Pulmonary artery endothelial cell (primary cell): ENCODE results near the gene HOXD1. TPM values are rescaled to one million over a fixed set of nuclear protein-coding genes. Genes with fewer than 3 reads are reported as not detected.

ENCODE experiments used
- DNase-seq: peaks from one replicate; pipeline ENCODE4 v3.0.0-alpha.2; 2011; ENCODE audit warnings: low read depth, low spot score
- total RNA-seq: library from RNA; depleted of rRNA; stranded (reverse); fragments of >200 nt; gene quantifications from 2 replicates; pipeline ENCODE4 v1.2.3, GENCODE V29; 2014

HOXD1 gene
- total RNA-seq, 1 donor from 2014 or later: 0.07 TPM

DNA sequence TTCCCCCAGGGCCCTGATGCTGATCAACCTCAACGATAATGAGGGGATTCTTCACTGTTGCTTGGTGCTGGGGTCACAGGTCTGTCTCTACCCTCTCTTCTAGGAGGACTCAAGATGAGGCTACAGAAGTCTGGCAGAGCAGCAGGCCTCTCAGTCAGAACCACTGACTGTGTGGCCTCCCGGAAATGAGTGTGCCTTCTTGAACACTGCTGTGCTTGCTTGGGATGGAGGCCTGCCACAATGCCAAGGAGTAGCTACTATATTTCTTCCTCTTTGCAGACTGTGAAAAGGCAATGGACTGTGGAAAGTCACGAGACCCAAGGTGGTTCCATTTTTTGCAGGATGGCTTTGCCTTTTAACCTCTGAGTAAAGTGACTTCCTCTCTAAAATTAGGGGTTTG is 5.8 kb upstream of the HOXD1 start:
- no peak for DNase-seq

DNA sequence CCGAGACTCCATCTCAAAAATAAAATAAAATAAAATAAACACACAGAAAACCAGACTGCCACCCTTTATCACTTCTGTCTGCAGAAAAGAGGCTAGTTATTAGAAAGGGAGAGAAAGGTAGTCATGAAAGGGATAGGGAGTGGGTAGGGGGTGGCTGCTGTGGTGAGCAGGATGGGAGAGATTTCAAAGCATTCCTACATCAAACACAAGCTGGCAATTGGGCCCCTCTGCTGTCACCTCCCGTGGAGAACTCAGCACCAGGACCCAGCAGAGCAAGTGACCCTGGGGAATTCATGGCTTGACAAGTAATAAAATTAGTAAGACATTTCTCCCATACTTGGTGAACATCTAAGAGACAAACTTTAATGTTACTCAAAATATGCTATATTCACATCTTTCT is 3.7 kb upstream of the HOXD1 start:
- DNase-seq: no peak

DNA sequence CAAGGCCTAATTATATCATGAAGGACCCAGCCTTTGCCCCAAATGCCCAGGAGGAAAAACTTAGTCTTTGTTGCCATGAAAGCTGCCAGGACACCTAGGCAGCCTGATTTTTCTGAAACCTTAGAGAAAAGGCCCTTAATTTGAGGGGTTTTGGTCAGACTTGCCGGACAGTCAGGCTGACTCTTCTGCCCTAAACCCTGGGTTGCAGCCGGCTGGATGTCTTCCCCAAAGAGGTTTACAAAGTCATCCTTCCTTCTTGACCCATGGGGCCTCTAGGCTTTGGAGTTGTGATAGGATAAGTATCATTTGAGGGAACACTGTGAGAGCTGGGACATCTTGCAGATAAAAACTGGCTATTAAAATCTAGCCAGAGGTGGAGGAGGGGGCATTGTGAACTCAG is 2.4 kb upstream of the HOXD1 start:
- DNase-seq: no peak

DNA sequence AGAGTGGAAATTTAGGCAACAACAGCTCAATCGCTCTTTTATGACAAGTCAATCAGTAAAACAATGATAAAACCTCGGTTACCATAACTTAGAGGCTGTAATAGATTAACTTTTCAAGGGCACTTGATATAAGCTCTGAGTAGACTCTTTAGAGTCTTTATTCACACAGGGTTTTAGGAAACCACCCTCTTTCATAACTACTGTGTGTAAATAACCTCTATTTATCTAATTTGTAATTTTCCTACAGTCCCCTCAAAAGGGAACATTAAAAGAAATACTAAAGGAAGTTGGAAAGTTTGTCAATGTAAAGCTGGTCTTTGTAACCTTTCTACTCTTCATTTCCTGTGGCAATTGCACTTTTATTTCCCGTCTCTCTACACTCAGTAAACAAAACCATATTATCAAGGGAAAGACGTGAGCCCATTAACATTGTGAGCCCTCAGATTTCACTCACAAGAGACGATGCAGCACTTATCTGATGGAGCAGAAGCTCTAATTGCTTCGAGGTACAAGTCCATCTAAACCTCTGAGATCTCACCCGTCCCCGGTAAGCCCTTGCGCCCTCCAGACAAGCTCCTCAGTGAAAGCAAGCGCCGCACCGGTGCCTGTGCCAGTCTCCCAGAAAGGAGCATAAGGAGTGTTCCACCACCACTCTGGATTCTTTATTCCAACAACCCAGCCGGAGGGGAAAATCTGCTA is 1.1 kb upstream of the HOXD1 start:
- DNase-seq: no peak

DNA sequence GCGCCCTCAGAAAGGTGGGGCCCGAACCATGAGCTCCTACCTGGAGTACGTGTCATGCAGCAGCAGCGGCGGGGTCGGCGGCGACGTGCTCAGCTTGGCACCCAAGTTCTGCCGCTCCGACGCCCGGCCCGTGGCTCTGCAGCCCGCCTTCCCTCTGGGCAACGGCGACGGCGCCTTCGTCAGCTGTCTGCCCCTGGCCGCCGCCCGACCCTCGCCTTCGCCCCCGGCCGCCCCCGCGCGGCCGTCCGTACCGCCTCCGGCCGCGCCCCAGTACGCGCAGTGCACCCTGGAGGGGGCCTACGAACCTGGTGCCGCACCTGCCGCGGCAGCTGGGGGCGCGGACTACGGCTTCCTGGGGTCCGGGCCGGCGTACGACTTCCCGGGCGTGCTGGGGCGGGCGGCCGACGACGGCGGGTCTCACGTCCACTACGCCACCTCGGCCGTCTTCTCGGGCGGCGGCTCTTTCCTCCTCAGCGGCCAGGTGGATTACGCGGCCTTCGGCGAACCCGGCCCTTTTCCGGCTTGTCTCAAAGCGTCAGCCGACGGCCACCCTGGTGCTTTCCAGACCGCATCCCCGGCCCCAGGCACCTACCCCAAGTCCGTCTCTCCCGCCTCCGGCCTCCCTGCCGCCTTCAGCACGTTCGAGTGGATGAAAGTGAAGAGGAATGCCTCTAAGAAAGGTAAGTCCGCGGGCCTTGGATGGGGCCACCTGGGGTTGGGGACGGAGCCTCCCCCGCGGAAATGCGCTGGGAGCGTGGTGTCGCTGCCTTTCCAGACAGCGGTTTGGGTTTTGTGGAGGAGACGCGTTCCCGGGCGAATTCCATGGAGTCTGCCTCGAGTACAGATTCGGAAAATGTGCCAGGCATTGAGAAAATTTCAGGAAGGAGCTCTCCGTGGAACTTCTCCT is 559 bp downstream of the HOXD1 start:
- DNase-seq: no peak

DNA sequence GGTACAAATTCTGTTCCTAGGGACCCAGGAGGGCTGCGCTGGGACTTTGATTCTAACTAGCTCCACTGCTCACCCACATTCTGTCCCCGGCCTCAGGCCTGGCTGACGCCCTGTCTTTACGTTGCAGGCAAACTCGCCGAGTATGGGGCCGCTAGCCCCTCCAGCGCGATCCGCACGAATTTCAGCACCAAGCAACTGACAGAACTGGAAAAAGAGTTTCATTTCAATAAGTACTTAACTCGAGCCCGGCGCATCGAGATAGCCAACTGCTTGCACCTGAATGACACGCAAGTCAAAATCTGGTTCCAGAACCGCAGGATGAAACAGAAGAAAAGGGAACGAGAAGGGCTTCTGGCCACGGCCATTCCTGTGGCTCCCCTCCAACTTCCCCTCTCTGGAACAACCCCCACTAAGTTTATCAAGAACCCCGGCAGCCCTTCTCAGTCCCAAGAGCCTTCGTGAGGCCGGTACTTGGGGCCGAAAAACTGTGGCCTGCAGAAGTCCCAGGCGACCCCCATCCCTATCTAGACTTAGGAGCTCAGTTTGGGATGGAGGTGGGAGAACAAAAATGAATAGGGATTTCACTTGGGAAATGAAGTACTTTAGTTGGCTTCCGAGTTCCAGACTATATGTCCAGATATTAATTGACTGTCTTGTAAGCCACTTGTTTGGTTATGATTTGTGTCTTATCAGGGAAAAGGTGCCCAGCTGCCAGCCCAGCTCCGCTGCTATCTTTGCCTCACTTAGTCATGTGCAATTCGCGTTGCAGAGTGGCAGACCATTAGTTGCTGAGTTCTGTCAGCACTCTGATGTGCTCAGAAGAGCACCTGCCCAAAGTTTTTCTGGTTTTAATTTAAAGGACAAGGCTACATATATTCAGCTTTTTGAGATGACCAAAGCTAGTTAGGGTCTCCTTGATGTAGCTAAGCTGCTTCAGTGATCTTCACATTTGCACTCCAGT is 1.5 kb downstream of the HOXD1 start:
- DNase-seq: no peak

DNA sequence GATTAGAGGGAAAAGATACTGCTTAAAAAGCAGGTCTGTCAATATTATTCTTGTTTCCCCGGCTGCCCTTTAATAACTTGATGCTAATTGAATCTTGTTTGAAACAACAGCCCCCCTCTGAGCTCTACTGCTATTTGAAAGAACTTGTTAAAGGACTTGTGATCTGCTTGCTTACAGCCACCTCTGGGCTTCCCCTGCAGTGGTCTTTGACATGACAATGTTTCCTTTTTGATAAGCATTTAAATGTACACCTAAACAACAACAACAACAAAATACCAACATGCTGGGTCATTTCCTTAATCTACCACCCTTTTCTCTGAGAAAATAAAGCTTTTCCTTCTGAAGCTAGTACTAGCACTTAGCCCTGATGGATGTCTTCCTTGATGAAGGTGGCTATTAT is 3.9 kb downstream of the HOXD1 start:
- no peak for DNase-seq

DNA sequence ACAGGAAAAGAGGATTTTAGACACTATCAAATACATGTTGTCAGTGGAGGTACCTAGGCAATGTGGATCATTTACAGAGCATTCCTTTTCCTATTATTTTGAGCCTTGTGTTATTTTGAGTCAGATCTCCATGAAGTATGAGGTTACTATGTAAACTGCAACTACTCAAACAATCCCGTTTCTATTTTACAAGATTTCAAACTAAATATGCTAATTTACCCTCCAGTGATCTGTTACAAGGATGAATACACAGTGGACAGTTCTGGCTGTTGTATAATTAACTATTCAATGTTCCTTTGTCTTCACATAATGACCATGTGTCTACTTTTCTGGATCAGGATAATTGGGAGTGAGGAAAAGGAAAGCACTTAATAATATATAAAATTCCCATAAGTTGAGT is 4.6 kb downstream of the HOXD1 start:
- DNase-seq: no peak

DNA sequence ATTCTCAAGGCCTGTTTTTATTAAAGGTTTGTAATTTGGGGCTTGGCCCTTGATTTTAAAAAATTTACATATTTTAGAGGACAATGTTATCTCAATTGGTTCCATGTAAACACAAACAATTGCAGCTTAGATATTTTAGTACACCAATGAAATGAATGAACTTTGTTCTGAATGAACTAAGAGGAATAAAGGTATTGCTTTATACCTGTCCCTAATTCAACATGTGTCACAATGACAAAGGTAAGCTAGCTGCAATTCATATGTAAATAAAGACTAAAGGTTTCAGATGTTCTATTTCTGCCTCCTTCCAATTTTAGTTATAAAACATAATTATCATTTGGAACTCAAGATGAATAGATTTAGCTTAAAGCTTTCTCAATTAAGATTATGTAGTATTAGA is 11.4 kb downstream of the HOXD1 start:
- no peak for DNase-seq

DNA sequence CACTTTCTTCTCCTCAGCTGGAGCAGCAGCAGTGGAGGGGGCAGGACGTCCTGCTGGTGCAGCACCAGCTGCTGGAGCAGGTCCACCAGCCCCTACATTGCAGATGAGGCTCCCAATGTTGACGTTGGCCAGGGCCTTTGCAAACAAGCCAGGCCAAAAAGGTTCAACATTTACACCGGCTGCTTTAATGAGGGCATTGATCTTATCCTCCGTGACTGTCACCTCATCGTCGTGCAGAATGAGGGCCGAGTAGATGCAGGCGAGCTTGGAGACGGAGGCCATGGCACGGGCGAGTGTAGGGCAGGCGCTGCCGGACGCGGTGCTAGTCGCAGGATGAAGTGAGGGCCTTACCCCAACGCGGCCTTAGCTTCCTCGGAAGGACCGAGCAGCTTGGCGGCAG is 12.5 kb downstream of the HOXD1 start:
- no peak for DNase-seq

DNA sequence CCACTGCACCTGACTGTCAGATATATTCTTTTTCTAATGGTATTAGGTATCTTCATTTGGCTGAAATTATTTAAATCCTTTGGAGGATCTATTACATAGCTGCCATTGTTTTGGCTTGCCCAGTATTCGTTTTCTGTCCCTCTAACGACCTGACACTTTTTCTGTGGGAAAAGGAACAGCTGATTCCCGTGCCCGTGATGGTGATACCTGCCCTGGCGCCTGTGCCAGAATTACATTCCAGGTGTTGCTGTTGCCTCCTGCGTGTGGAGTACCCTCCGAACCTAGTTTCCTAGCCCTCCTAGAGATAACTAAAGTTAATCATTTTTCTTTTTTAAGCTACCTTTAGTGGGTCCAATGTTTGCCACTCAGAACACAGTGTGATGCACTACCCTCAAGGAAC is 14.0 kb downstream of the HOXD1 start:
- DNase-seq: no peak

DNA sequence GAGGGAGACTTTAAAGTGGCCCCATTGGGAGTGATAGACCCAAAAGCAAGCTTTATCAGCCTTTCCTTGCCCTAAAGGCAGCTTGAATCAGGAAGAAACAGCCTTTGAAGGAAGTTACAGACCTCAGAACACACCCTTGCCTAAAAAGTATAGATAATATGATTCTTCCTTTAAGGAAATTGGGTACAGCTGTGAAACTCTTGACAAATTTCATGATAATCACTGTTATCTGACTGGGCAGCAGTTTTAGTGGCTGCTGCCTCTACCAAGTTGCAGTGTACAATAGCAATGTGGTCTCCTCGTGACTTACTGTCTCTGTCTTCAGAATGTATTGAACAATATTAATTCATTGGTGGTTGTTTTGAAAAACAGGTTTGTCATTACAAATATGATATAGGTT is 16.7 kb downstream of the HOXD1 start:
- no peak for DNase-seq

DNA sequence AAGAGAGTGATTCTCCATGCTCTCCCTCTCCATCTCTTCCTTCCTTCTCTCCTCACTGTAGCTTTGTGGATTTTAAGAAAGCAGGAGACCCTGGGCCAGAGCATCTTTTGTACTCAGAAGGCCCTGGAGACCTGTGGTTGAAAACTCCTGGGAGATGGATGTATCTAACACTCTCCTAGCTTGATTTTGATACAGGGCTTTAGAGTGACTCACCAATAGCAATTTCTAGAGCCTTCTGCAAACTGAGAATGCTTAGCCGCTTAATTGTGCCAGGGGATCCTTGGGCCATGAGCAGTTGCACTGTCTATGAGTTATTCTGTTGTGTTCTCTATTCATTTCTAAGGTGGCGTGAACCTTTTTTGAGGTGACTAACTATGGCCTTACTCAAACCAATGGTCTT is 17.7 kb downstream of the HOXD1 start:
- no peak for DNase-seq

DNA sequence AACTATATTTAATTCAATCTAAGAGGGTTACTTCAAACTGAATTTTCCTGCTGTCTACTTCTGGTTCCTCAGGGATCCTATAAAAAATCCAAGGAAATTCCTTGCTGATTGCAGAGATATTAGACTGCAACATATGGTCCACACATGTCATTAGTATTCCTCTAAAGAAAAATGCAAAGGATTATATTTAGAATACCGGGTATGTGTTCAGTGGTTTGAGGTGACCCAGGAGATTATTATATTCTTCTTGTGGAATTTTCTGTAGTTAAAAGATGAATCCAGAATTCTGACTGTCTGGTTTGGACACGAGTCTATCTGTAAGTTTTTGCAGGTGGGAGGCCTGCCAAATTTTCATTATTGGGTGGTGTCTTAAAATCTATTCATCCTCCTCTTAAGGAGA is 18.2 kb downstream of the HOXD1 start:
- no peak for DNase-seq

DNA sequence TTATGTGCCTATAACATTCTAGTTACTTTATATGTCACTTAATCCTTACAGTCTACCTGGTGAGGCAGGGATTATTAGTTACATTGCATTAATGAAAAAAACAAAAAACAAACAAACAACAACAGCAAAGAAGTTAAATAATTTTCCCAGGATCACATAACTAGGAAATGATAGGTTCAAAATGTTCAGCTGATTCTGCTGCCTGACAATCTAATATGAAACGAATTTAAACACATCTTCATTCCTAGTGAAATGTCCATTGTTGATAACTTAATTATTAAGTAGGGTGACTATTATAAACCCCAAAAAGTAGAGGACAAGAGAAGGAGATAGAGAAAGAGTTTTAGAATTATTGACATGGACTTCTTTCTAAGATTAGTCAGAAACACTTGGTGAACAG is 22.6 kb downstream of the HOXD1 start:
- DNase-seq: no peak

DNA sequence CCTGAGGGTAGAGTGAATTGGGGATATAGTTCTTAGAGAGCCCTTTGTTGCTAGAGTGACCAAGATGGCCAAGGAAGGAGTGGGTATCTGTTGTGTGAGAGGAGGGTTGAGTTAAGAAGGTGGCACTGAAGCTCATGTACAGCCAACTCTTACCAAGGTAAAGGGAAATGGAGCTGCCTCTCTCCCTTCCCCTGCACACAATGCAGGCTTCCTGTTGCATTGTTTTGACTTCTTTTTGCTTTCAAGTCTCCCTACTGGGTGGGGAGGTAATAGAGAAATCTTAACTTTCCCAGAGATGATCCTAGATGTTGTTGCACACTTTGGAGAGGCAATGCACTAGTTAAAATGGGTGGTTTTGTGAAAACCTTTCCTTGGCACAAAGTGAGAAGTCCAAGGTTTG is 23.8 kb downstream of the HOXD1 start:
- DNase-seq: no peak

DNA sequence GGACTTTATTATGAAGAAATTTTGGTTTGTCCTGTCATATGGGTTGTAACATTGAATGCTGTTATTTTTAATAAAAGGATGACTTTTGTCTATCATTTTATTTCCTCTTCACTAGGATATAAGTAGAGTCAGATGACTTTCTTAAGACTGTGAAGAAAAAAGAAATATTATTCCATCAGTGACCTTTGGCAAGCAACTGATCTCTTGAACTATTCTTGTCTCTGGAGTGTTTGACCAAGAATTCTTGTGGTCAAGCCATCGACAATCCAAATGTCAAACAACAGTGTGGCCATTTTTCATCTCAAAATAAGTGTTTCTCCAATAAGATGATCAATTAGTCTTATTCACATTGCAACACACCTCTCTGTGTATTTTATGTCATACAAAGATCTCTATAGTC is 24.9 kb downstream of the HOXD1 start:
- DNase-seq: no peak

DNA sequence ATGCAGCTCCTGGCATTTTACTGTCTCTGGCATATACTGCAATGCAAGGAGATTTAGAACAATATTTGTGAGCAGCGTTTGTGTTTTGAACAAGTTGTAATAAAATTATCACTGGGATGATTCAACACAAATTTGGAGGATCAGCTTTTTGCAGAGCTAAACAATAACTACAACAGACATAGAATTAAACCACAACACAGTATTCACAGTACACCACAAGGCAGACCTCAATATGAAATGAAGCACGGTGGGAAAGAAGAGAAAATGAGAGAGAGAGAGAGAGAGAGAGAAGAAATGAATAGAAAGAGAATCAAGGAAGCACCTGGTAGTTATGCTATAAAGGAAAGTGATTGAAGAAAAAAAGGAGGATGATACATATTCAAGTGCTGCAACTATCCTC is 39.4 kb downstream of the HOXD1 start:
- DNase-seq: no peak

DNA sequence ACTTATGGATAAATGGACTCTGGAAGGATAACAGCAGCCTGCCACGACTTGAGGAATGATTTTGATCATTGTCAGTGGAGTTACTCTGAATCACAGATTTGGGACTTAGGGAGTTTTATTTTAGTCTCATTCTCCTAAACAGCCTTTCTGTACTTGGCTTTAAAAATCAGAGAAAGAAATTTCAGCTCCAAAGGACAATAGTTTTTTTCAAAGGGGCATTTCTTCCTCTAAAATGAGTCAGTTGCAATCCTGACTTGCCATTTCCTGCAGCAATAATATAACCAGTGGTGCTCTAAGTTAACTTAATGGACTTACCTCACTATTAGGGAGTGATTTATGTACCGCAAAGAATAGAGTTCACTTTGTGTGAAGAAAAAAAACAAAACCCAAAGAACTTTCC is 45.7 kb downstream of the HOXD1 start:
- DNase-seq: no peak

DNA sequence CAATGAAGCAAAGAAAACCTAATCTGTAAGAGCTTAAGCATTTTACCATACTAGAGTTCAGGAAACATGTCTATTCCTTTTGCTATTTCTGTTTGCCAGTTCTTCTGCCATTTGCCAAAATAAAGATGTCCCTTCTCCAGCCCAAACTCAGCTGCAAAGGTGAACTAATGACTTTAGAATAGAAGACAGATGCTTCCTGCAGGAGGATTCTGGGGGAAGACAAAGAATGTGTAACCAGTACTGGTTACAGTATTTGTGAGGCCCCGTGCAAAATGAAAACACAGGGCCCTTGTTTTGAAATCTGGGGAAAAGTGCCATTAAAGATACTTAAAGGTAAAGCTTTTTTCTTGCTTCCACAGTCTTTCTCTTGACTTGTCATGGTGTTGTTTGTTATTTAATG is 46.5 kb downstream of the HOXD1 start:
- no peak for DNase-seq

DNA sequence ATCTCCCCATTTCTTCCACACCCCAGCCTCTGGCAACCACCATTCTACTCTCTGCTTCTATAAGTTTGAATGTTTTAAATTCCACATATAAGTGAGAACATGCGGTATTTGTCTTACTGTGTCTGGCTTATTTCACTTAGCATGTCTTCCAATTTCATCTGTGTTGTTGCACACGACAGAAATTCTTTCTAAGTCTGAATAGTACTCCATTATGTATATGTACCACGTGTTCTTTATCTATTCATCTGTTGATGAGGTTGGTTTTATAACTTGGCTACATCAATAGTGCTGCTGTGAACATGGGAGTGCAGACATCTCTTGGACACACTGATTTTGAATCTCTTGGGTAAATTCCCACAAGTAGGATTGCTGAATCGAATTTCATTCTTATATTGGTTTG is 49.0 kb downstream of the HOXD1 start:
- no peak for DNase-seq

DNA sequence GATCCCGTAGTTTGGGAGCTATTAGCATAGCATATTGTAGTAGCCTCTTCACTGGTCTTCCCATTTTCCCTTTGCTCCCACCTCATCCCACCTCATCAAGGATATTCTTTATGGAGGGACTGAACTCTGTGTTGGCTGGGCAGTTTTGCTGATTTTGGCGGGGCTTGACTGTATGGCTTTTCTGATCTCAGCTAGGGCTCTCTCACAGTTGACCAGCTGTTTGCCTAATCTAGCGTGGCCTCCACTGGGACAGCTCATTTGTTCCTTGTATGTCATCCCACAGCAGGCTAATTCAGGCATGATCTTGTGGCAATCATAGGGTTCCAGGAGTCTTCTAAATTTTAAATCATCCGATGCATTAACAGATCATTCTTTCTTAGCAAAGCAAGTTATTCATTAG is 50.6 kb downstream of the HOXD1 start:
- no peak for DNase-seq
